Stimulated activated CD8-positive, alpha-beta memory T cell treated with anti-CD3 and anti-CD28 coated beads, Interleukin-15, amount 100 ng/mL, for 24 hours (primary cell): ENCODE data around the gene HTR3C.
"Not testable (repeated sequence)": the region's sequence is repeated elsewhere in the genome, so short reads cannot be mapped to it uniquely, and the experiment has no call there.

Source experiments
- DNase-seq: peaks from one replicate; pipeline ENCODE4 v3.0.0-alpha.2; 2020; ENCODE audit warnings: low read depth

Gene HTR3C

GRCh38 chr3:184031187-184031792 lies 21.6 kb upstream of the HTR3C start, which contains the start of gene HTR3D:
Gene HTR3D, plus strand, starts transcription at chr3:184031742. Its CDS starts 0 bp downstream, at chr3:184031742.
- DNase-seq, result no peak

- DNase-seq, result no peak
Observed at GRCh38 chr3:184037816-184038215, 15.0 kb upstream of the HTR3C start.

GRCh38 chr3:184038307-184038706 lies 14.5 kb upstream of the HTR3C start:
- DNase-seq, result not testable (repeated sequence)

GRCh38 chr3:184039414-184039813 lies 13.4 kb upstream of the HTR3C start:
- DNase-seq, result no peak

- no peak for DNase-seq
Observed at GRCh38 chr3:184040010-184040409, 12.8 kb upstream of the HTR3C start.

- DNase-seq, result no peak
Observed at GRCh38 chr3:184042617-184043016, 10.2 kb upstream of the HTR3C start.

GRCh38 chr3:184045995-184046394 lies 6.9 kb upstream of the HTR3C start:
- DNase-seq, result no peak

- DNase-seq, result no peak
Observed at GRCh38 chr3:184050217-184050847, 2.5 kb upstream of the HTR3C start.

GRCh38 chr3:184058029-184058428 lies 5.2 kb downstream of the HTR3C start:
- DNase-seq, result no peak

GRCh38 chr3:184059424-184059823 lies 6.6 kb downstream of the HTR3C start:
- no peak for DNase-seq

GRCh38 chr3:184062637-184063036 lies 9.8 kb downstream of the HTR3C start:
- DNase-seq, result no peak

- no peak for DNase-seq
Observed at GRCh38 chr3:184066211-184066610, 13.4 kb downstream of the HTR3C start.

GRCh38 chr3:184067573-184068055 lies 14.8 kb downstream of the HTR3C start:
- no peak for DNase-seq

- DNase-seq, result no peak
Observed at GRCh38 chr3:184068344-184068743, 15.5 kb downstream of the HTR3C start.

GRCh38 chr3:184071142-184071541 lies 18.3 kb downstream of the HTR3C start:
- DNase-seq, result not testable (repeated sequence)

GRCh38 chr3:184073621-184074020 lies 20.8 kb downstream of the HTR3C start:
- DNase-seq, result no peak

- no peak for DNase-seq
Observed at GRCh38 chr3:184075901-184076300, 23.1 kb downstream of the HTR3C start.

- no peak for DNase-seq
Observed at GRCh38 chr3:184077881-184078280, 25.0 kb downstream of the HTR3C start.

- DNase-seq, result no peak
Observed at GRCh38 chr3:184078851-184079250, 26.0 kb downstream of the HTR3C start.

- DNase-seq, result no peak
Observed at GRCh38 chr3:184081116-184081830, 28.4 kb downstream of the HTR3C start.

- no peak for DNase-seq
Observed at GRCh38 chr3:184082034-184082433, 29.2 kb downstream of the HTR3C start.

GRCh38 chr3:184082465-184082864 lies 29.6 kb downstream of the HTR3C start:
- no peak for DNase-seq

- DNase-seq, result no peak
Observed at GRCh38 chr3:184085389-184085852, 32.6 kb downstream of the HTR3C start.
